Esophagus muscularis mucosa (tissue), 3 donors: ENCODE results near the gene SLC10A7.

Experiments
- CTCF ChIP-seq, 3 experiments: fragments of 200-600 bp in 2 of 3; fragments of 450-650 bp in 1 of 3; sonication (generic) in 2 of 3; IDR thresholded peaks; one replicate each; pipeline ENCODE4 v1.5.1; 2017 to 2019; ENCODE audit warnings: antibody characterized with exemption in 3 of 3, mild to moderate bottlenecking in 2 of 3, moderate library complexity in 1 of 3
- EP300 ChIP-seq: sonication (generic); formaldehyde crosslinking; IDR thresholded peaks from one replicate; pipeline ENCODE4 v1.6.1; 2017; ENCODE audit warnings: antibody characterized with exemption

GRCh38 chr4:146367347-146367746, 154.4 kb downstream of the SLC10A7 start:
- TF ChIP-seq CTCF (IDR thresholded peaks at IDR 0.05) = no peak
- TF ChIP-seq EP300 = no peak
